ENCODE data around the gene TEKTIP1.

- TF ChIP-seq CTCF (conservative IDR thresholded peaks at IDR 0.05 in 1 of 2, IDR thresholded peaks at IDR 0.05 in 1 of 2; ENCODE audit: extremely low read depth in 1 of 2, insufficient read depth in 1 of 2, low read depth in 1 of 2, low read length in 2 of 2) (peak in 1 of 2 donors; percentile 46), EZH2 (IDR thresholded peaks at IDR 0.05; ENCODE audit: borderline replicate concordance, low read length) (no peak)
These were observed 47.2 kb downstream of the TEKTIP1 start for GRCh38 chr19:3586127-3586626.
